Astrocyte (in vitro differentiated cells and primary cell): ENCODE data around the gene AMIGO1.

Experiments used
- EZH2 ChIP-seq: IDR thresholded peaks from 2 replicates; pipeline ENCODE4 v1.6.1; 2012; ENCODE audit warnings: mild to moderate bottlenecking, low read length, inconsistent platforms; ENCODE audit not compliant: insufficient read depth
- TF ChIP-seq, protein P1 (sequence below): IDR thresholded peaks from 2 replicates; pipeline ENCODE4 v1.5.1; 2011; ENCODE audit warnings: low read depth, mild to moderate bottlenecking, inconsistent platforms, low read length, moderate library complexity; ENCODE audit not compliant: insufficient read depth

DNA sequence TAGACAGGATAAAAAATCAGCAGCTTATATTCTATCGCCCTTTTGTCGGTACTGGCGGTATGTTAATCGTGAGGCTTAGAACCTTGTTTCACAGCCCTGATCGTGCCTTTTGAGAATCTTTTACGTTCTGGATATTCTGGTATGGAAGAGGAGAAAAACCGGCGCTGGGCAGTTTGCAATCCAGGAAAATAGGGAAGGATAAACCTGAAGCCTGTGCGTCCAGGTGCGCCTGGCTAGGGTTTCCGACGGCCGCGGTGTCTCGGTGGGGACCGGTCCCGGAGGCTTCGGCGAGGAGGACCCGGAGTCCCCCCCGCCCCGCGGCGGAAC is 43.4 kb downstream of the AMIGO1 start:
- TF ChIP-seq, protein P1, sequence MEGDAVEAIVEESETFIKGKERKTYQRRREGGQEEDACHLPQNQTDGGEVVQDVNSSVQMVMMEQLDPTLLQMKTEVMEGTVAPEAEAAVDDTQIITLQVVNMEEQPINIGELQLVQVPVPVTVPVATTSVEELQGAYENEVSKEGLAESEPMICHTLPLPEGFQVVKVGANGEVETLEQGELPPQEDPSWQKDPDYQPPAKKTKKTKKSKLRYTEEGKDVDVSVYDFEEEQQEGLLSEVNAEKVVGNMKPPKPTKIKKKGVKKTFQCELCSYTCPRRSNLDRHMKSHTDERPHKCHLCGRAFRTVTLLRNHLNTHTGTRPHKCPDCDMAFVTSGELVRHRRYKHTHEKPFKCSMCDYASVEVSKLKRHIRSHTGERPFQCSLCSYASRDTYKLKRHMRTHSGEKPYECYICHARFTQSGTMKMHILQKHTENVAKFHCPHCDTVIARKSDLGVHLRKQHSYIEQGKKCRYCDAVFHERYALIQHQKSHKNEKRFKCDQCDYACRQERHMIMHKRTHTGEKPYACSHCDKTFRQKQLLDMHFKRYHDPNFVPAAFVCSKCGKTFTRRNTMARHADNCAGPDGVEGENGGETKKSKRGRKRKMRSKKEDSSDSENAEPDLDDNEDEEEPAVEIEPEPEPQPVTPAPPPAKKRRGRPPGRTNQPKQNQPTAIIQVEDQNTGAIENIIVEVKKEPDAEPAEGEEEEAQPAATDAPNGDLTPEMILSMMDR: no peak
- no peak for TF ChIP-seq EZH2
